EH (cell line): ENCODE results near the gene SYNGR3.

Source experiments
- DNase-seq: peaks from one replicate; pipeline ENCODE4 v3.0.0-alpha.2; 2015; ENCODE audit warnings: low read depth

Gene SYNGR3

GRCh38 chr16:1992704-1993317 lies 3.0 kb downstream of the SYNGR3 start:
- DNase-seq = no peak

GRCh38 chr16:1993731-1994131 lies 4.0 kb downstream of the SYNGR3 start:
- peak; percentile 40 for DNase-seq

- peak; percentile 60 for DNase-seq
These were observed 8.0 kb downstream of the SYNGR3 start for GRCh38 chr16:1997494-1998359.

GRCh38 chr16:1998360-1998835 lies 8.6 kb downstream of the SYNGR3 start:
- no peak for DNase-seq

GRCh38 chr16:1998852-1999801 lies 9.4 kb downstream of the SYNGR3 start:
- no peak for DNase-seq

GRCh38 chr16:1999866-2000514 lies 10.2 kb downstream of the SYNGR3 start:
- no peak for DNase-seq

- DNase-seq = no peak
These were observed 11.3 kb downstream of the SYNGR3 start for GRCh38 chr16:2001035-2001434.

GRCh38 chr16:2001456-2002355 lies 11.9 kb downstream of the SYNGR3 start:
- no peak for DNase-seq

- no peak for DNase-seq
These were observed 12.8 kb downstream of the SYNGR3 start for GRCh38 chr16:2002406-2003230.

- no peak for DNase-seq
These were observed 13.6 kb downstream of the SYNGR3 start for GRCh38 chr16:2003231-2003826.

GRCh38 chr16:2003827-2004641 lies 14.3 kb downstream of the SYNGR3 start:
- peak; percentile 80 for DNase-seq

GRCh38 chr16:2004795-2005517 lies 15.2 kb downstream of the SYNGR3 start:
- no peak for DNase-seq

GRCh38 chr16:2005646-2006045 lies 15.9 kb downstream of the SYNGR3 start:
- no peak for DNase-seq

GRCh38 chr16:2006317-2006716 lies 16.5 kb downstream of the SYNGR3 start:
- DNase-seq = no peak

GRCh38 chr16:2007081-2007836 lies 17.5 kb downstream of the SYNGR3 start:
- DNase-seq = no peak

- DNase-seq = peak; percentile 64
These were observed 18.3 kb downstream of the SYNGR3 start for GRCh38 chr16:2008009-2008526.
